IMR-90 (cell line): ENCODE data around the gene MET. TPM values are rescaled to one million over a fixed set of nuclear protein-coding genes. Genes with fewer than 3 reads are reported as not detected.

Experiments
- ATAC-seq: fragments of 200-7000 bp; cut with Tn5 transposase; 2 replicates; pipeline ENCODE4 v1.9.1; 2020; ENCODE audit warnings: low read depth, mild to moderate bottlenecking, moderate library complexity
- BruUV-seq: library from RNA; stranded (reverse); fragments of 400-500 nt; replicated peaks from 2 replicates; lab custom pipeline; 2021; lab: Mats Ljungman, UMichigan
- CTCF ChIA-PET: fragments of 300-600 bp; formaldehyde crosslinking; extraction: SDS; loops from one replicate; lab custom pipeline; 2021; ENCODE audit warnings: antibody characterized with exemption; lab: Yijun Ruan, JAX
- POLR2A ChIA-PET: fragments of 300-600 bp; sonication (Branson Sonifier 250); formaldehyde crosslinking; loops from one replicate; lab custom pipeline; 2022; ENCODE audit warnings: antibody characterized with exemption; ENCODE audit not compliant: unreplicated experiment; lab: Charles Lee
- DNase-seq: peaks from one replicate; pipeline ENCODE4 v3.0.0; 2013
- H2AFZ ChIP-seq: replicated peaks from 2 replicates; pipeline ENCODE3; 2013; ENCODE audit warnings: low read length, mild to moderate bottlenecking; ENCODE audit not compliant: poor library complexity
- H2AK5ac ChIP-seq: 2 replicates; pipeline ENCODE4 v1.6.1; 2013; ENCODE audit warnings: low read depth, low read length, inconsistent platforms
- H2AK9ac ChIP-seq: replicated peaks from 2 replicates; pipeline ENCODE3; 2013; ENCODE audit warnings: mild to moderate bottlenecking, low read depth, low read length, moderate library complexity; ENCODE audit not compliant: poor library complexity
- H2BK120ac ChIP-seq: 2 replicates; pipeline ENCODE4 v1.6.1; 2013; ENCODE audit warnings: low read depth, low read length, inconsistent platforms
- H2BK15ac ChIP-seq: 3 replicates; pipeline ENCODE4 v1.6.1; 2013; ENCODE audit warnings: low read depth, low read length, inconsistent platforms
- H2BK20ac ChIP-seq: 2 replicates; pipeline ENCODE4 v1.6.1; 2013; ENCODE audit warnings: low read depth, mild to moderate bottlenecking, inconsistent platforms, low read length, moderate library complexity
- H2BK5ac ChIP-seq: 2 replicates; pipeline ENCODE4 v1.6.1; 2013; ENCODE audit warnings: mild to moderate bottlenecking, low read depth, low read length, inconsistent platforms; ENCODE audit not compliant: poor library complexity, severe bottlenecking
- H3K14ac ChIP-seq: replicated peaks from 2 replicates; pipeline ENCODE4 v1.6.1; 2013; ENCODE audit warnings: low read depth, low read length, inconsistent platforms
- H3K18ac ChIP-seq: 2 replicates; pipeline ENCODE4 v1.6.1; 2013; ENCODE audit warnings: low read depth, low read length, control low read depth
- H3K23ac ChIP-seq: 2 replicates; pipeline ENCODE4 v1.6.1; 2013; ENCODE audit warnings: low read depth, low read length, inconsistent platforms
- H3K27ac ChIP-seq: 2 replicates; pipeline ENCODE4 v1.5.1; 2013; ENCODE audit warnings: mild to moderate bottlenecking, control low read depth, low read length; ENCODE audit not compliant: insufficient read depth
- H3K27me3 ChIP-seq: 2 replicates; pipeline ENCODE4 v1.6.1; 2013; ENCODE audit warnings: low read length; ENCODE audit not compliant: control insufficient read depth, insufficient read depth
- H3K36me3 ChIP-seq: 2 replicates; pipeline ENCODE4 v1.6.1; 2013; ENCODE audit warnings: low read length, mixed read lengths; ENCODE audit not compliant: control insufficient read depth, insufficient read depth
- H3K4ac ChIP-seq: 2 replicates; pipeline ENCODE4 v1.6.1; 2013; ENCODE audit warnings: low read depth, low read length, inconsistent platforms
- H3K4me1 ChIP-seq: 2 replicates; pipeline ENCODE4 v1.6.1; 2013; ENCODE audit warnings: low read length, mixed read lengths; ENCODE audit not compliant: control insufficient read depth, insufficient read depth
- H3K4me2 ChIP-seq: 2 replicates; pipeline ENCODE4 v1.6.1; 2013; ENCODE audit warnings: low read depth, mild to moderate bottlenecking, control low read depth, low read length, moderate library complexity
- H3K4me3 ChIP-seq: 2 replicates; pipeline ENCODE4 v1.5.1; 2013; ENCODE audit warnings: low read depth, mild to moderate bottlenecking, control low read depth, low read length, moderate library complexity; ENCODE audit not compliant: insufficient read depth
- H3K56ac ChIP-seq: 2 replicates; pipeline ENCODE4 v1.6.1; 2013; ENCODE audit warnings: low read length, inconsistent platforms; ENCODE audit not compliant: insufficient read depth; ENCODE audit errors: extremely low read depth
- H3K79me1 ChIP-seq, 2 experiments: 2 replicates each; pipeline ENCODE4 v1.6.1; 2013; ENCODE audit warnings: low read length in 2 of 2, inconsistent platforms in 1 of 2, low read depth in 1 of 2
- H3K9ac ChIP-seq: 2 replicates; pipeline ENCODE4 v1.6.1; 2013; ENCODE audit warnings: low read depth, low read length, control low read depth
- H3K9me1 ChIP-seq: 2 replicates; pipeline ENCODE4 v1.6.1; 2013; ENCODE audit warnings: low read length, inconsistent platforms; ENCODE audit not compliant: insufficient read depth
- H3K9me3 ChIP-seq: 2 replicates; pipeline ENCODE4 v1.6.1; 2013; ENCODE audit warnings: low read length; ENCODE audit not compliant: control insufficient read depth, insufficient read depth
- H4K20me1 ChIP-seq: 2 replicates; pipeline ENCODE4 v1.6.1; 2013; ENCODE audit warnings: low read length, inconsistent platforms; ENCODE audit not compliant: insufficient read depth
- H4K5ac ChIP-seq: 2 replicates; pipeline ENCODE4 v1.6.1; 2013; ENCODE audit warnings: mild to moderate bottlenecking, low read depth, low read length, control low read depth
- H4K8ac ChIP-seq, 2 experiments: 2 replicates each; pipeline ENCODE4 v1.6.1; 2013; ENCODE audit warnings: low read depth in 2 of 2, low read length in 2 of 2, control low read depth in 1 of 2, inconsistent platforms in 1 of 2
- H4K91ac ChIP-seq: 2 replicates; pipeline ENCODE4 v1.6.1; 2013; ENCODE audit warnings: low read depth, low read length, inconsistent platforms; ENCODE audit not compliant: insufficient read depth
- BHLHE40 ChIP-seq: fragments of 150-350 bp; IDR thresholded peaks from 2 replicates; pipeline ENCODE4 v1.6.1; 2016; ENCODE audit warnings: mild to moderate bottlenecking, low read depth, low read length
- CEBPB ChIP-seq: IDR thresholded peaks from 2 replicates; pipeline ENCODE4 v1.6.1; 2012; ENCODE audit warnings: low read depth, low read length, improper control_type of control experiment
- CHD1 ChIP-seq: IDR thresholded peaks from 2 replicates; pipeline ENCODE4 v1.6.1; 2012; ENCODE audit warnings: low read depth, low read length, improper control_type of control experiment
- FOS ChIP-seq: fragments of 150-350 bp; IDR thresholded peaks from 2 replicates; pipeline ENCODE4 v1.6.1; 2016; ENCODE audit warnings: low read depth, low read length
- MAFK ChIP-seq: IDR thresholded peaks from 2 replicates; pipeline ENCODE4 v1.6.1; 2012; ENCODE audit warnings: low read depth, low read length, improper control_type of control experiment
- MAZ ChIP-seq: IDR thresholded peaks from 2 replicates; pipeline ENCODE4 v1.6.1; 2012; ENCODE audit warnings: low read depth, mild to moderate bottlenecking, low read length, improper control_type of control experiment, moderate library complexity, borderline replicate concordance
- MXI1 ChIP-seq: IDR thresholded peaks from 2 replicates; pipeline ENCODE4 v1.6.1; 2012; ENCODE audit warnings: low read depth, mild to moderate bottlenecking, low read length, moderate library complexity, borderline replicate concordance
- NFE2L2 ChIP-seq: fragments of 150-350 bp; IDR thresholded peaks from 2 replicates; pipeline ENCODE4 v1.6.1; 2016; ENCODE audit warnings: low read depth, mild to moderate bottlenecking, low read length
- POLR2A ChIP-seq: IDR thresholded peaks from 2 replicates; pipeline ENCODE4 v1.6.1; 2012; ENCODE audit warnings: mild to moderate bottlenecking, low read depth, low read length
- RAD21 ChIP-seq: IDR thresholded peaks from 2 replicates; pipeline ENCODE4 v1.6.1; 2012; ENCODE audit warnings: low read length, improper control_type of control experiment
- RCOR1 ChIP-seq: IDR thresholded peaks from 2 replicates; pipeline ENCODE4 v1.6.1; 2012; ENCODE audit warnings: mild to moderate bottlenecking, low read length, improper control_type of control experiment; ENCODE audit not compliant: insufficient replicate concordance
- RFX5 ChIP-seq: IDR thresholded peaks from 2 replicates; pipeline ENCODE4 v1.8.0; 2012; ENCODE audit warnings: low read depth, mild to moderate bottlenecking, low read length, moderate library complexity
- SMC3 ChIP-seq: fragments of 150-350 bp; IDR thresholded peaks from 2 replicates; pipeline ENCODE4 v1.6.1; 2016; ENCODE audit warnings: low read depth, mild to moderate bottlenecking, antibody characterized with exemption, low read length, moderate library complexity
- dilution Hi-C: fragments of 300-500 bp; cut with HindIII; formaldehyde crosslinking; loops from one replicate; pipeline ENCODE4 v1.14.3; 2018; ENCODE audit warnings: low sequenced_read_pairs; ENCODE audit not compliant: unreplicated experiment
- in situ Hi-C: fragments of 300-500 bp; cut with MboI; formaldehyde crosslinking; loops from 3 replicates; pipeline ENCODE4 v1.14.3; 2019; ENCODE audit warnings: low sequenced_read_pairs, inconsistent platforms, mixed read lengths
- intact Hi-C: fragments of 100-400 bp; cut with micrococcal nuclease; formaldehyde crosslinking; loops from 2 replicates; pipeline ENCODE4 v1.10.0; 2022
- polyA plus RNA-seq, 3 experiments: library from polyadenylated mRNA; depleted of rRNA; stranded (reverse); fragments of >200 nt; gene quantifications; 2 replicates each; pipeline ENCODE4 v1.2.3, GENCODE V29; 2012; ENCODE audit warnings: low replicate concordance in 1 of 3
- total RNA-seq: library from RNA; depleted of rRNA; stranded (reverse); fragments of >200 nt; gene quantifications from 2 replicates; pipeline ENCODE4 v1.2.3, GENCODE V29; 2012
- TF ChIP-seq, protein P1 (sequence below): fragments of 150-350 bp; IDR thresholded peaks from 2 replicates; pipeline ENCODE4 v1.6.1; 2017; ENCODE audit warnings: mild to moderate bottlenecking, antibody characterized with exemption, low read length, low read depth
- TF ChIP-seq, protein P2 (sequence below): conservative IDR thresholded peaks from 2 replicates; pipeline ENCODE4 v1.5.1; 2012; ENCODE audit warnings: mild to moderate bottlenecking, low read depth, low read length, improper control_type of control experiment
- TF ChIP-seq, protein P3 (sequence below): fragments of 150-350 bp; IDR thresholded peaks from 2 replicates; pipeline ENCODE4 v1.6.1; 2016; ENCODE audit warnings: low read depth, mild to moderate bottlenecking, low read length, moderate library complexity, borderline replicate concordance

The MET gene
- total and polyA plus RNA-seq, 2 of the 4 experiments (the other 2 are of a cell fraction) = 15.0 to 84.6 TPM

DNA sequence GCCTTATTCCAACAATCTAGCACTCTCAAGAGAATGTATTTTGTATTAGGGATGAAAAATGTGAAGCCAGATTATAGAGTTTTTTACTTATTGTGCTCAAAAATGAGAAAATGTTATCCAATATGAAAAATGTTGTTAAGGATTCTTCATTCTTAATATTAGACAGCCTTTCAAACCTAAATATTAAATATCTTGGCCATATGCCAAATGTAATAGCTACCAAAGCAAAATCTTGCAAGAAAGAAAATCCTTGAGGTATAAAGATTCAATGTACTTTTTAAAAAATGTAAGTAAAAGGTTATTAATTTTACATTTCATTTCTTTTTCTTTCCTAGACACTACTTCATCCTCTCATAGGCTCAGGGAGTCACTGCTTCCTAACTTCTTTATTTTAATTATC, 33.4 kb downstream of the MET start:
- Histone ChIP-seq H3K14ac (no peak overlapping the region), H2AK5ac (no peak overlapping the region), H3K4me1 (peaks cover 4% of the 10 kb centered on the region), H3K79me1 (peaks cover 18 to 24% of the 10 kb centered on the region in 2 experiments; a peak in 2 of 4 replicates), H3K27ac (no peak overlapping the region), H3K18ac (no peak overlapping the region), H2BK120ac (no peak overlapping the region), H2AK9ac (no peak overlapping the region), H3K56ac (no peak overlapping the region), H2BK5ac (no peak overlapping the region), H3K9ac (no peak overlapping the region), H4K8ac (no peak overlapping the region), H3K36me3 (no peaks in the 10 kb centered on the region), H3K4me3 (no peak overlapping the region), H3K4ac (no peak overlapping the region), H3K4me2 (no peak overlapping the region), H2BK15ac (no peak overlapping the region), H3K9me1 (peaks cover 5% of the 10 kb centered on the region; the same call in 1 of the 2 replicates), H3K9me3 (no peaks in the 10 kb centered on the region), H2BK20ac (no peak overlapping the region), H3K27me3 (no peaks in the 10 kb centered on the region), H4K20me1 (no peaks in the 10 kb centered on the region), H4K91ac (no peak overlapping the region), H3K23ac (no peak overlapping the region), H2AFZ (no peak overlapping the region), H4K5ac (no peak overlapping the region)
- ATAC-seq = no peak
- in situ Hi-C loops = no loop called here
- intact Hi-C loops = no loop called here
- TF ChIP-seq RFX5 = no peak
- TF ChIP-seq, protein P1, sequence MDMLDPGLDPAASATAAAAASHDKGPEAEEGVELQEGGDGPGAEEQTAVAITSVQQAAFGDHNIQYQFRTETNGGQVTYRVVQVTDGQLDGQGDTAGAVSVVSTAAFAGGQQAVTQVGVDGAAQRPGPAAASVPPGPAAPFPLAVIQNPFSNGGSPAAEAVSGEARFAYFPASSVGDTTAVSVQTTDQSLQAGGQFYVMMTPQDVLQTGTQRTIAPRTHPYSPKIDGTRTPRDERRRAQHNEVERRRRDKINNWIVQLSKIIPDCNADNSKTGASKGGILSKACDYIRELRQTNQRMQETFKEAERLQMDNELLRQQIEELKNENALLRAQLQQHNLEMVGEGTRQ = no peak
- no peak for TF ChIP-seq CHD1
- no peak for TF ChIP-seq POLR2A
- TF ChIP-seq, protein P2, sequence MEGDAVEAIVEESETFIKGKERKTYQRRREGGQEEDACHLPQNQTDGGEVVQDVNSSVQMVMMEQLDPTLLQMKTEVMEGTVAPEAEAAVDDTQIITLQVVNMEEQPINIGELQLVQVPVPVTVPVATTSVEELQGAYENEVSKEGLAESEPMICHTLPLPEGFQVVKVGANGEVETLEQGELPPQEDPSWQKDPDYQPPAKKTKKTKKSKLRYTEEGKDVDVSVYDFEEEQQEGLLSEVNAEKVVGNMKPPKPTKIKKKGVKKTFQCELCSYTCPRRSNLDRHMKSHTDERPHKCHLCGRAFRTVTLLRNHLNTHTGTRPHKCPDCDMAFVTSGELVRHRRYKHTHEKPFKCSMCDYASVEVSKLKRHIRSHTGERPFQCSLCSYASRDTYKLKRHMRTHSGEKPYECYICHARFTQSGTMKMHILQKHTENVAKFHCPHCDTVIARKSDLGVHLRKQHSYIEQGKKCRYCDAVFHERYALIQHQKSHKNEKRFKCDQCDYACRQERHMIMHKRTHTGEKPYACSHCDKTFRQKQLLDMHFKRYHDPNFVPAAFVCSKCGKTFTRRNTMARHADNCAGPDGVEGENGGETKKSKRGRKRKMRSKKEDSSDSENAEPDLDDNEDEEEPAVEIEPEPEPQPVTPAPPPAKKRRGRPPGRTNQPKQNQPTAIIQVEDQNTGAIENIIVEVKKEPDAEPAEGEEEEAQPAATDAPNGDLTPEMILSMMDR = no peak
- TF ChIP-seq CEBPB = no peak
- no peak for TF ChIP-seq MAFK
- TF ChIP-seq NFE2L2 = no peak
- TF ChIP-seq MXI1 = no peak
- no peak for TF ChIP-seq SMC3
- TF ChIP-seq MAZ = no peak
- TF ChIP-seq, protein P3, sequence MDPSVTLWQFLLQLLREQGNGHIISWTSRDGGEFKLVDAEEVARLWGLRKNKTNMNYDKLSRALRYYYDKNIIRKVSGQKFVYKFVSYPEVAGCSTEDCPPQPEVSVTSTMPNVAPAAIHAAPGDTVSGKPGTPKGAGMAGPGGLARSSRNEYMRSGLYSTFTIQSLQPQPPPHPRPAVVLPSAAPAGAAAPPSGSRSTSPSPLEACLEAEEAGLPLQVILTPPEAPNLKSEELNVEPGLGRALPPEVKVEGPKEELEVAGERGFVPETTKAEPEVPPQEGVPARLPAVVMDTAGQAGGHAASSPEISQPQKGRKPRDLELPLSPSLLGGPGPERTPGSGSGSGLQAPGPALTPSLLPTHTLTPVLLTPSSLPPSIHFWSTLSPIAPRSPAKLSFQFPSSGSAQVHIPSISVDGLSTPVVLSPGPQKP = no peak
- TF ChIP-seq RAD21 = no peak
- TF ChIP-seq BHLHE40 = no peak
- TF ChIP-seq FOS = no peak
- TF ChIP-seq RCOR1 = no peak
- no TSS peak for BruUV-seq
- dilution Hi-C loops = no loop called here
- ChIA-PET POLR2A (no interaction called here), CTCF (interaction anchor here (0.5 kb wide), 1 partner anchor 40 kb away, joined by 3 read pairs; no protein-coding TSS in a partner anchor)
- DNase-seq = no peak
